Eye (tissue), 1 donor: ENCODE measurements around the gene SMPD3.

ENCODE experiments used
- DNase-seq: peaks from one replicate; pipeline ENCODE4 v3.0.0-alpha.2; 2015

The SMPD3 gene

DNA sequence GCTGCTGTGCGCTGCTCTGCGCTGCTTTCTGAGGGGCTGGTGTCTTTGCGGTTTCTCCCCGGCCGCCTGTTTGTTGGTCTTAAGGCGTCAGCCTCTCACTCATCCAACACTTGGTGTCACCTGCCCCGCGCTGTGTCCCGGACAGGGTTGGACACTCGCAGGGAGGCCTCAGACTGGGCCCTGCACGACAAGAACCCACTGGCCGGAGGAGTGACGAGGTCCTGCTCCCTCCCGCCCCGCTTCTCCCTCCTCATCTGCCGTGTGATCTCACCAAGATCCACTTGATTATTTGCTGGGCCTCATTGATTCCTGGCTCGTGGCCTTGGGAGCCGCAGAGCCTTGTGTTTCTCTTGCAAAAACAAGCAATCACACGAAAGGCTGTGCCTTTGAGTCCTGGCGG is 80.9 kb downstream of the SMPD3 start:
- no peak for DNase-seq

DNA sequence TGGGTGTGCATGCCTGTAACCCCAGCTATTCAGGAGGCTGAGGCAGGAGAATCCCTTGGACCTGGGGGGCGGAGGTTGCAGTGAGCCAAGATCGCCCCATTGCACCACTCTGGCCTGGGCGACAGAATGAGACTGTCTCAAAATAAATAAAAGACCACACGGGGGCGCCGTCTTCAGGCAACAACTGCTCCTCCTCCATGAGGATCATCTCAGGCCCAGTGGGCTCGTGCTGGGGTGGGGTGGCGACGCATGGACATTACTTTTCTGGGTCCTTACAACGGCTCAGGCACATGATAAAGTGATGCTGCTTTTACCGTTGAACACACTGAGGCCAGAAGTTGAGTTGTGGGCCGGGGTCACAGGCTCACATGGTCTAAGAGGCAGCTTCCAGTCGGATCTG is 81.3 kb downstream of the SMPD3 start:
- peak; percentile 70 for DNase-seq

DNA sequence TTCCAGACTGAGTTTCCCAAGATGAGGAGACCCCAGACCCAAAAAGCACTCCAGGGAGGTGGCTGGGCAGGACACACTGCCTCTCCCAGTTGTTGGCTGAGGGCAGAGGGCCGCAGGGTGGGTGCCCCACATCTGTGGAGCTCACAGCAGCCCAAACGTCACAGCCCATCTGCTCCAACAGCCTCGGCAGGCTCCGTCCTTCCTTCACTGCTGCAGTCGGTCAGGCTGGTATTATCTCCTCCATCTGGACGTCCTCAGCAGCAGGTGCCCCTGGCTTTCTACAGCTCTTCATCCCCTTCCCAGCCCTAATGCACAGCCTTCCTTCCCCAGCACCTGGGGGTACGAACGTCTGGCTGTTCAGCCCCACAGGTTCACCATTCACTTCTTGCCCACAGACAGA is 82.2 kb downstream of the SMPD3 start:
- DNase-seq = no peak

DNA sequence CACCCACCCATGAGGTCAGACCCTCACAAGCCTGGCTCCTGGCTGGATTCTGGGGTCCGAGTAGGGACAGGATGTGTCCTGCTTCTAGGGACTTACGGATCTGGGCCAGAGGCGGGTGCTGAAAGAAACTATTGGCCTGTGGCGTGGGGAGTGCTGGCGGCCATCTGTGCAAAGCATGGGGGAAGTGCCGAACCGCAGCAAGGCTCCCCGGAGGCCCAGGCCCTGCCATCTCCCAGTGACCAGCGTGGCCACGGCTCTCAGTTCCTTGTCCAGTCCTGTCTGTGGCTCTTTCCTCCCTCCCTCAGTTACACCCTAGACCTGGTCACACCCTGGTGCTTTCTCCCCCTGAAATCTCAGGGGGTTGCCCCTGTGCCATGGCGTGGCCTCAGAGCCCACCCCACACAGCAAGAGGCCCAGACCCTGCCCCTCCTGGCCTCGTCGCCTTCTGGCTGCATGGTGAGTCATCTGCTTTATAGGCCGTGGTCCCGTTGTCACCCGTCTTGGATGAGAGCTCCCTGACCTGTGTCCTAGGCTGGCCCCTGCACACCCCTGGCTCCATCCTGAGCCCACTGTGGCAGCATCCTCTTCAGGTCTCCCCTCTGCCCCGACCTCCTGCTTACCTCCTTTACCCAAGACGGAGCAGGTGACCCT is 83.0 kb downstream of the SMPD3 start:
- DNase-seq = no peak

DNA sequence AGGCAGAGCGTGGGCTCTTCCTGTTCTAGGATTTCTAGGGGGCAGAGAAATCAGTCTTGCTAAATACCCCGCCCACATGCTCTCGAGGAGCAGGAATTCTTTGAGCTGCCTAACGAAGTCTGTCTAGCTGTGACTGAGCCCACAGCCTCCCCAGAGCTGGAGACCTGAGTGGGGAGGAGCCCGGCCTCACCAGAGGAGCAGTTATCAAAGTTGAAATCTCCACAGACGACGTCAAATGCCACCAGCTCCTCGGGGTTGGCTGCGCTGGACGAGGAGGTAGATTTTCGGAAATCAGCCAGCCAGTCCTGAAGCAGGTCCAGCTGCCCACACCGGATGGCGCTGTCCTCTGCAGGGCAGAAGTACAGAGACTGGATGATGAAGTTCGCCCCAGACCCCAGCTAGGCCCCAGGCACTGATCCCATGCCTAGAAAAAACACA is 83.7 kb downstream of the SMPD3 start:
- no peak for DNase-seq

DNA sequence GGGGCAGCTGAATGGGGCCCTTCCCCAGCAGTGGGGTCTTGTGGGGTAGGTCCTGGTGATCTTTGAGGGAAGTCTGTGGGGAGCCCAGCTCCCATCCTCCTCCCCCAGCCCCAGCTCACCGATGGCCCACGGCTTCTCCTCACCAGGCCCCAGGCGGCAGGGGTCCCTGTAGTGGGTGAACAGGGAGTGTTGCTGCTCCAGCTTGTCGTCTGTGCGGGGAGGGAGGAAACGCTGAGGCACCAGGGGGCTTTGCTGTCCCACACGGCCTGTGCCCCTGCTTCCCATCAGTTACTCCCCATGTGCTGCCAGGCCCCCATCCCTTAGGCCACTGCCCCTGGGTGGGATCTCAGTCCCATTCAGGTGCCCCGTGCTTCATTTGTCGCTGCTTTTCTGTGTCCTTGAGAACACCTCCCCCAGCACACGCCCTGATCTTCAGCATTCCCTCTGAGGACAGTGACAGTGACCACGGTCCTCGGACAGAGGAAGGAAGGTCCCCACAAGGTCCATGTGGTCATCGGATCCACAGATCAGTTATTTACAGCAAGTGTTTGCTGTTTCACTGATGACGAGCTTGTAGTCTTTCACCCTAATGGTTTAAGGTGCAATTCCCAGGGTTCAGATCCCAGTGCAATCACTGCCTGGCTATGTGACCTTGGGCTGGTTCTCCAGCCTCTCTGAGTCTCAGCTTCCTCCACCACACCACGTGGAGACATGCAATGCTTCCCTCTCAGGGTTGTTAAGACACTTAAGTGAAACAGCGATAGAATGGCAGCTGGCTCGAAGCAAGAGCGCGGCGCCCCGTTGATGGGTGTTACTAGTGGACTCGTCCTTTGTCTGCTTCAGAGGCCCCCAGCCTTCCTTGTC is 84.4 kb downstream of the SMPD3 start:
- DNase-seq = no peak

DNA sequence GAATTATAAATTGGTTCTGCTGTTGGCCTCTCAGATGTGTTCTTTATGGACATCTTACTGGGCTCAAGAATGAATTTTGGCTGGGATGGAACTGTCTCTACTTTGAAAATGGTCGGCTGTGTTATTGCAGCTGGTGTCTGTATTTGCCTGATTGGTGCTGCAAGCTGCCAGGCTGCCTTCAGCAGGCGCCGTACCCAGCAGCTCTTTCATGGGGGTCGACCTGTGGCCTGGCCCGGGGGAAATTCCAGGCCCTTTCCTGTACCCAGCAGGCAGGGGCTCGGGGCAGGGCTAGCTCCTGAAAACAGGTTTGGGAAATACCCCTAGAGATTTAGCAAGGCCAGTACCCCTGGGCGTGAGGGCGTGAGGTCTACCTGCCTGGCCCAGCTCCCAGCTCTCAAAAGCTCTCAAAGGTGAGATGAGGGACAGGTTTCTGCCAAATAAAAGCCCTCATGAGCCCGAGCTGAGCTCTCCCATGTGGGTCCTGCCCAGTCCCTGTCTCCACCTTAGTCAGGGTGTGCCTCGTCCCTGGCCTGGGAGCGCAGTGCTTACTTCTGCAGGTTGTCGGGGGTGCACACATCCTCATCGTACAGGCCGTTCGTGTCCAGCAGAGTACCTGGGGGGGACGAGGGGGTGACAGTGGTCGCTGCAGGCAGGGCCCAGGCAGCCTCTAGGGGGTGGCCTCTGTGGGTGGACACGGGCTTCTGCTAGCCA is 85.2 kb downstream of the SMPD3 start:
- no peak for DNase-seq

DNA sequence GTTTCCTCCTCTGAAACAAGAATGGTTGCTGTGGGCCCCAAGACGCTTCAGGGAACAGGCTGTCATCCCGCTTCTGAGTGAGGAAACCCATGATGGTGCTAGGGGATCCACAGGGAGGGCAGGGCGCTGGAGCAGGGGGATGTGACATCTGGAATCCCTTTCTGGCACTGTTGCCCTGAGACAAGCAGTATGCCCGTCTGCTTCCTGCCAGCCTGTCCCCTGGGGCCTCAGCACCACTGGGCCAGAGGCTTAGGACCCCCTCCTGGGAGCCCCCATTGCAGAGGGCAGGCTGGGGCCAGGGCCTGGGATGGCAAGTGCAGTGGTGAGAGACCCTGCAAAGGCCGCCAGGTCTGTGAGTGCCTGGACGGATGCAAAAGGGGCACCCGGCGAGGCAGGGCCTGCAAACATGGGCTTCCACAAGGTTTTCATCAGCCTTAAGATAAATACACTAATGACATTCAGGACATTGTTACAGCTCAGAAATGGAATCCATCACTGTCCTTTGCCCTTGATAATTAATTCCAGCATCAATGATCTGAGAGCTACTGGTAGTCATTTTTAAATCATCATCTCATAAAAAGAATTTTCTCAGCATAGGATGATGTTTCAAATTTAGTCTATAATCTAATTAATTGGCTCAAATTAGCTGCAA is 85.9 kb downstream of the SMPD3 start:
- no peak for DNase-seq

DNA sequence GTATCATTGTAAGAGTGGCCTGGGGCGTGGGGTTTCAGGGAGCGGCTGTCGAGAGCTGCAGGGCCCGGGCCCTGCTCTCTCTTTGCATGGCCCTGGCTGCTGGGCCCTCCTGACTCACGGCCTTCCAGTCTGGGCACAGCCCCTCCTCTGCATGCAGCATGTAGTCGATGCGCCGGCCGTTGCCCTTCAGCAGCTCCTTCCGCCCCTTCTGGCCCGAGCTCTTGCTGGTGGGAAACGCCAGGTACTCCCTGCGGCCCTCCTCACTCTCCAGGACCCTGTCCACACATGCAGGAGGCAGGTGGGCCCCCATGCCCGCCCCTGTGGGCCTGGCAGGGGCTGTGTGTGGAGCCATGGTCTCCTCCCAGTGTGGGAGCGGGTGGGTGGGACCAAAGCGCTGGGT is 86.8 kb downstream of the SMPD3 start:
- no peak for DNase-seq

DNA sequence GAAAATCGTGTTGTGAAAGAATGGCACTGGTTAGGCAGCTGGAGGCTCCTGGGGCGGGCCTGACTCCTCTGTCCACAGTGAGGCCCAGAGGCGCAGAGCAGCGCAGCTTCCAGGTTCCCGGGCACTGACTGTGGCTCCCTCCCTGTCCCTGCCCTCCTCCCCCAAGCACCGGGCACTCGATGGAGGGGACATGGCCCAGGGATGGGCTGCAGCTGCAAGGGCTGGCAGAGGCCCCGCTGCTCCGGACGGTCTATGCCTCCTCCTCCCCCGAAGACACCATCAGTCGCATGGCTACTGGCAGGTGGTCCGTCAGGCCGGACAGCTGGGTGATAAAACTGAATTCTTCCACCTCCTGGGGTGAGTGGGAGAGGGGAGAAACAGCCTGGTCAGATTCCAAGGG is 87.4 kb downstream of the SMPD3 start:
- no peak for DNase-seq

DNA sequence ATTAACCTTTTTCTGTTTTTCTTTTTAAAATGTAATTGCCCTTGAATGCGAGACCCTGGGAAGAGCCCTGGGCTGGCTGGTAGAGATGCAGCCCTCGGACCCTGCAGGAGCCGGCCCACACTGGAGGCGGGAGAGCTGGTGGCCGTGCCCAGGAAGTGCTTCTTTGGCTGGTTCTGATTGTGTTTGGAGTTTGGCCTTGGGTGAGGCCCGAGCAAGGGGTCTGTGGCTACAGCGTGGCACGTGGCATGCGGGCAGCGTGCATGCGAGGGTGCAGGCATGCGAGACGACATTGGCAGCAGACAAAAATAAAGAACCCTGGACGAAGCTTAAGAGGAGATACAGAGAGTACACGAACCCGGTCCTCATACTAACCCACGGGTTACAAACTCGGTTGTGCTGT is 87.8 kb downstream of the SMPD3 start:
- DNase-seq = no peak

DNA sequence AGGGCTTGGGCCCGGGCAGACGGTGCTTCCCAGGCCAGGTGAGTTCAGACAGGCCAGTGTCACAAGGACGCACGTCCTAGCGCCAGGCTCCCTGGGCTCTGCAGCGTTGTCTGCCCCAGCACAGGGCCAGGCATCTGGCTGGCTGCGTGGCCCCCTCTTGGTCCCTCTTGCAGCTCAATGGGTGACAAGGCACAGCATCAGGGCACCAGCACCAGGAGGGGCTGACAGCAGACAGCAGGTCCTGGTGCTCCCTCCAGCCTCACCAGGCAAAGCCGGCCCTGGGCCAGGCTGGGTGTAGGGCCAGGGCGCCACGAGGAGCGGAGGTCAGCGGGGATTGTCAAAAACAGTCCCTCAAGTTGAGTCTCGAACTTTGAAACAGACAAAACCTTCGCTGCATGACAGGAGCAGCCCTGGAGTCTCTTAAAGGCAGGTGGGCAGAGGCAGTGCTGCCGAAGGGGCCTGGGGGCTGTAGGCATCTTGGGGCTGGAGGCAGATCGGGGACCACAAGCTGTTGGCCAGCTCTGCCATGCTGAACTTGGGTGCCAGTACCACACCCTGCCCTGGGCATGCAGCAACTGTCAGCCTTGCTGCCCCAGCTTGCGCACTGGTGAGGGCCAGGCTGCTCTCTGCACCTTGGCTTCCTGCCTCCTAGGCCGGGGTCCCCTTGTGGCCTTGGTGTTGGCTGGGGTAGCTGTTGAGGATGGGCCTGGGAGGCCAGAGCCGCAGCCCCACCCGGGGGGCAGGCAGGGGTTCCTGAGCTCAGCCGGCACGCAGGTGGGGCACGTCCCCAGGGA is 88.7 kb downstream of the SMPD3 start:
- DNase-seq = no peak

DNA sequence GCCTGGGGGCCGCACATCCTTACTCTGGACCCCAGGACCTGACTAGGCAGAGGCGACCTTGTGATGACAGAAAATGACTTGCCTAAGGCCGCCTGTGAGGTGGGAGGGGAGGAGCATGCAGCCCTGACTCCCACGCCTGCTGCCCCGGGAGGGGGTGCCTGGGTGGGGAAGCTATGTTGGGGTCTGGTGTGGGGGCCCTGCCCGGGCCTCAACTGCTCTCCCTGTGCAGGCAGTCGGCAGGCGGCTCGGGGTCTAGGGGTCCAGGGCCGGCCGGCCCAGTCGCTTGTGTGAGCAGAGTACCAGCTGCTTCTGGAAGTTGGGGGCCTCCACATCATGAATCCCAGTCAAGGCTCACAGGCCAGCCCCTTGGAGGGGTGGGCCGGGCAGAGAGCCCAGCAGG is 89.4 kb downstream of the SMPD3 start:
- DNase-seq = no peak

DNA sequence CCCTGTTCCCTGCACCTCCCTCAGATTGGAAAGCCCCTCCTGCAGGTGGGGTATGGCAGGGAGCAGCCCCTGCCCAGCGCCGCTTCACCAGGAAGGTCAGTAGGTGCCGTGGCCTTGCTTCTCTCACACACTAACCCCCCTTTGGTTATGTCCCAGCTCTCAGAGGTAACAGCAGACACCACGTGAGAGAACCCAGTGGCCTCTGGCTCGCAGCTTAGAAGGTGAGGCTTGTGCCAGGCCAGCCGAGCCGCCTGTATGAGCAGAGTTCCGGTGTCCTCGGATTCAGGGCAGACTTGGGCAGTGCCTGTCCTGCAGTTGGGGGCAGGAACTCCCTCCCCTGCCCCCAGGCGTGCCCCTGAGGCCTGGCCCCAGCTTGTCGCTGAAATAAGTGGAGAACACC is 90.4 kb downstream of the SMPD3 start:
- no peak for DNase-seq

DNA sequence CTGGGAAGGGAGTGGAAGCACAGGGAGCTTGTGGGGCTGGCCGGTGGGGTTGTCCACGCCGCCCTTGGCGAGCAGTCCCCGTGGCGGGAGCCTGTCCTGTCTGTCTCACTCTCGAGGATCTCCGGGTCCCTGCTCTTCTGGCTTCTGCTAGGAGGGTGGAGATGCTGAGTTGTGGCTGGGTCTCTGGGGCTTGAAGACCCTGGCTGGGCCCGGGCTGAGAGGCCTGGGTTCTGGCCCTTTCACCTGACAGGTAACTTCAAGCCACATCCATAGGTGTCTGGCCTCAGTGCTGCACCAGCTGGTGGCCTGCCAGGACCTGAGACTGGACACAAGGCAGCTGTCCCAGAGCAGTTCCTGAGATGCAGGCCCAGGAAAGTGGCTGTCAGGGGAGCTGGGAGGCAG is 90.8 kb downstream of the SMPD3 start:
- DNase-seq = no peak

DNA sequence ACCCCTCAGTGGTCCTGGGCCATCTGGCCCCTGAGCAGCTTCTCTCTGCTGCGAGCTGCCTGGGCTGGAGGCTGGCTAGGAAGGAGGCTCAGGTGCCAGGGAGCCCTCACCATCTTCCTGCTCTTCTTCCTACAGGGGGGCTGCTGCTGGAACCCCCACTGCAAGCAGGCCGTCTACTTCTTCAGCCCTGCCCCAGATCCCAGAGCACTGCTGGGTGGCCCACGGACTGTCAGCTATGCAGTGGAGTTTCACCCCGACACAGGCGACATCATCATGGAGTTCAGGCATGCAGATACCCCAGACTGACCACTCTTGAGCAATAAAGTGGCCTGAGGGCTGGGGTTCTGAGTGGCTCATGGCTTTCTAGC is 91.4 kb downstream of the SMPD3 start:
- no peak for DNase-seq

DNA sequence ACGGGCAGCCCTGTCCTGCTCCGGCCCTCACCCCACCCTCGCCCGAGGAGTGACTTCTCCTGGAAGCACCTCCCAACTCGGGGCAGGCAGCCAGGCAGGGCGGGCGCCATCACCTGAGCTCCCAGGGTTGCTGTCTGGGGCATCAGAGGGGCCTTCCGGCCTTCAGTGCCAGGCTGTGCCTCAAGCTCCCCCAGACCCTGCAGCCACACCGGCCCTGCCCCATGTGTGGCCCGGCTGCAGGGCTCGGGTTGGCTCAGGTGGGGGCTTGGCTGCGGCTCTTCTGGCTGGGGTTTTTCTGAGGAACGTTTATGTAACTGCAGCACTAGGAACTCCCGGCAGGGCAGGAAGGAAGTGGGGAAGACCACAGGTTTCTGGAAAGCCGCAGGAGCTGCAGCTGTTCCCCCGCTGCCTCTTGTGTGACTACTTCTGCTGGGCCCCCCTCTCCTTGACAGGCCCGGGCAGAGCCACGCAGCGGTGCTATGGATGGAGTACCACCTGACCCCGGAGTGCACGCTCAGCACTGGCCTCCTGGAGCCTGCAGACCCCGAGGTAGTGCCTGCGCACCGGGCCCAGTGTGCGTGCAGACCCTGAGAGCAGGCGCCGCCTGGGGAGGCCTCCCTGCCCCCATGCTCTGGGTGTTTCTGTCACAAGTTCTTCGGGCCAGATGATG is 91.9 kb downstream of the SMPD3 start:
- DNase-seq = no peak

DNA sequence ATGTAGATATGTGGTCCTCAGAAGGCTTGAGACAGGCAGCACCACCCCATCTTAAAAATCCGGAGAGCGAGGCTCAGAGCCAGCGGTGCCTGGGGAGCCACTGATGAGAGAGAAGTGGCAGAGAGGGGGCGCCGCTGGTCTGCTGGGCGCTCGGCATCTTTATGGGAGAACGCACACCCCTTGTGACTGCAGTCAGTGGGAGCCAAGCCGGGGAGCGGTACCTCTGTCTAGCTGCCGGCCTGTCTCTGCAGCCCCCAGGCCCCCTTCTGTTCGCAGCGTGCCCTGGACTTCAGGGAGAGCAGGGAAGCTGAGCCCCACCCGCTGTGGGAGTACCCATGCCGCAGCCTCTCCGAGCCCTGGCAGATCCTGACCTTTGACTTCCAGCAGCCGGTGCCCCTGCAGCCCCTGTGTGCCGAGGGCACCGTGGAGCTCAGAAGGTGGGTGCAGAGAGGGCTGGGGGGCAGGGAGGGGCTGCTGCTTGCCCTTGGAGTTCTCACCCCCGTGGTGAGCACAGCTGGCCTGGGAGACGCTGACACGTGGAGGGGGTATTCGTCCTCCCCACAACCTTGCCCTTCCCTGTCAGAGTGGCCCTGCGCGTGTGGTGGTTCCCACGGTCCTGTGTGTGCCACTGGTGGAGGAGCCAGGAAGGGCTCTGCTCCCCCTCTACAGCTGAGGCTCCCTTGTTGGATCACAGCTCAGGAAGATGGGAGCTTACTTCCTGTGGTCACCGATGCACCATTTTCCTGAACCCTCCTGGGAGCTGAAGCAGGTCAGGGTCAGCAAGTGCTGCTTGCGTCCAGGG is 92.7 kb downstream of the SMPD3 start:
- no peak for DNase-seq

DNA sequence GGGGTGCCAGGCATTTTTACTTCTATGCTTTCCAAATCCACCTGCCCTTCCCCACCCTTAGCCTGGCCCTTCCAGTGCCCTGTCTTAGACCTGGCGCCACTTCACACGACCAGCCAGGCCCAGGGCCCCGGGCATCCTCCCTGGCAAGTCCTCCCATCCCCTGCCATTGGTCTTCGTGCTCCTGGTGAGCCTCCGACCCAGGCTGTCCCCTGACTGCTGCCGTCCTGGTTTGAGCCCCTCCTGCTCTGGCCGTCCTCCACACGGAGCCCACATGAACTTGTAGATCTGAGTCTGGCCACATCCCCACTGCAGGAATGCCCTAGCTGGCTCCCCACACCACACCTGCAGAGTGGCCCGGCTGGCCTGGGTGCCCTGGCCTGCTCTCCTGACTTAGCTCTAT is 93.5 kb downstream of the SMPD3 start:
- DNase-seq = no peak

DNA sequence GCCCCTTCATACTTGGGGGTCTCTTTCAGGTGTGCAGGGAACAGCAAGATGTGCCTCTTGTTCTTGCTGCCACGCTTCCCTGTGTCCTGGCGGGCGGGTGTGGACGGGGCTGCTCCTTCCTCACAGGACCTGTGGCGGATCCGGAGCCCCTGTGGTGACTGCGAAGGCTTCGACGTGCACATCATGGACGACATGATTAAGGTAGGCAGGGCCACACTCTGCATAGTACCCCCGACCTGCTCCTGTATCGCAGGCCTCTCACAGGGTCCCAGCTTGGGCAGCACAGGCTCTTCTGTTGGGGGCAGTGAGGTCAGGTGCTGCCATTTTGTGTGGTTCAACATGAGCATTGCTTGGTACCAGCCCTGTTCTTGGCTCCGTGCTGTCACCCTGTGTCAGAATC is 94.9 kb downstream of the SMPD3 start:
- no peak for DNase-seq

DNA sequence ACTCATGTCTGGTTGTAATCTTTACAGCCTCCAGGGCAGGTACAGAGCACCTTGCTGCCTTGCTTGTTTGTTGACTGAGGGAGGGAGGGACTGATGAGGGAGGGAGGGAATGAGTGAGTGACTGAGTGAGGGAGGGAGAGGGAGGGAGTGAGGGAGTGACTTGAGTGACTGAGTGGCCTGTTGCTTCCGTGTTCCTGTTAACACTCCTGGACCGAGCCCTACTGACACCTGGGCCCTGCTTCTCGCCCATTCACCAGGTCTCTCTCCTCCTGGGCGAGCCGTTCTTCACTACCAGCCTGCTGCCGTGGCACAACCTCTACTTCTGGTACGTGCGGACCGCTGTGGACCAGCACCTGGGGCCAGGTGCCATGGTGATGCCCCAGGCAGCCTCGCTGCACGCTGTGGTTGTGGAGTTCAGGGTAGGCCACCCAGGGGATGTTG is 96.3 kb downstream of the SMPD3 start:
- no peak for DNase-seq
